MM.1S (cell line): ENCODE data around the gene RIPOR2.

ENCODE experiments used
- DNase-seq: peaks from one replicate; pipeline ENCODE4 v3.0.0-alpha.2; 2015
- H2AFZ ChIP-seq: fragments of 300-600 bp; sonication (generic); 2 replicates; pipeline ENCODE4 v1.6.0; 2016; ENCODE audit warnings: antibody characterized with exemption, low read length
- H3F3A ChIP-seq: fragments of 300-600 bp; sonication (generic); 2 replicates; pipeline ENCODE4 v1.6.1; 2016; ENCODE audit warnings: mild to moderate bottlenecking, antibody characterized with exemption, low read length, moderate library complexity, mixed read lengths; ENCODE audit not compliant: insufficient read depth
- H3K27ac ChIP-seq: fragments of 300-600 bp; sonication (generic); 2 replicates; pipeline ENCODE4 v1.5.1; 2016; ENCODE audit warnings: mild to moderate bottlenecking, low read length
- H3K27me3 ChIP-seq: fragments of 300-600 bp; sonication (generic); replicated peaks from 2 replicates; pipeline ENCODE4 v1.6.0; 2016; ENCODE audit warnings: low read length; ENCODE audit not compliant: insufficient read depth
- H3K36me3 ChIP-seq: fragments of 300-600 bp; sonication (generic); replicated peaks from 2 replicates; pipeline ENCODE4 v1.6.1; 2016; ENCODE audit warnings: mild to moderate bottlenecking, low read length, mixed read lengths; ENCODE audit not compliant: insufficient read depth
- H3K4me1 ChIP-seq: fragments of 300-600 bp; sonication (generic); 2 replicates; pipeline ENCODE4 v1.6.1; 2016; ENCODE audit warnings: low read length, mixed read lengths
- H3K4me2 ChIP-seq: fragments of 300-600 bp; sonication (generic); 2 replicates; pipeline ENCODE4 v1.6.0; 2016; ENCODE audit warnings: low read depth, low read length
- H3K4me3 ChIP-seq: fragments of 300-600 bp; sonication (generic); 2 replicates; pipeline ENCODE4 v1.5.1; 2016; ENCODE audit warnings: low read length, mixed read lengths
- H3K79me2 ChIP-seq: fragments of 300-600 bp; sonication (generic); 2 replicates; pipeline ENCODE4 v1.6.1; 2016; ENCODE audit warnings: mixed run types, low read length, mixed read lengths
- H3K9ac ChIP-seq: fragments of 300-600 bp; sonication (generic); 2 replicates; pipeline ENCODE4 v1.6.1; 2016; ENCODE audit warnings: low read length, mixed read lengths
- H3K9me2 ChIP-seq: fragments of 300-600 bp; sonication (generic); replicated peaks from 2 replicates; pipeline ENCODE4 v1.6.1; 2016; ENCODE audit warnings: mild to moderate bottlenecking, low read length, mixed read lengths; ENCODE audit not compliant: insufficient read depth
- H3K9me3 ChIP-seq: fragments of 300-600 bp; sonication (generic); replicated peaks from 2 replicates; pipeline ENCODE4 v1.6.1; 2016; ENCODE audit warnings: mild to moderate bottlenecking, low read length, mixed read lengths; ENCODE audit not compliant: insufficient read depth
- H4K20me1 ChIP-seq: fragments of 300-600 bp; sonication (generic); 2 replicates; pipeline ENCODE4 v1.6.1; 2016; ENCODE audit warnings: mild to moderate bottlenecking, low read length, moderate library complexity, mixed read lengths; ENCODE audit not compliant: insufficient read depth
- EZH2 ChIP-seq: fragments of 300-600 bp; sonication (generic); optimal IDR thresholded peaks from 2 replicates; pipeline ENCODE3; 2017; ENCODE audit warnings: low read depth, mild to moderate bottlenecking, antibody characterized with exemption, low read length, mixed read lengths
- EZH2phosphoT487 ChIP-seq: fragments of 300-600 bp; sonication (generic); IDR thresholded peaks from 2 replicates; pipeline ENCODE4 v1.6.1; 2018; ENCODE audit warnings: antibody characterized with exemption, low read length
- TF ChIP-seq, protein P1 (sequence below): fragments of 300-600 bp; sonication (generic); IDR thresholded peaks from 2 replicates; pipeline ENCODE4 v1.5.1; 2016; ENCODE audit warnings: antibody characterized with exemption, low read length, mixed read lengths

RIPOR2 gene

DNA sequence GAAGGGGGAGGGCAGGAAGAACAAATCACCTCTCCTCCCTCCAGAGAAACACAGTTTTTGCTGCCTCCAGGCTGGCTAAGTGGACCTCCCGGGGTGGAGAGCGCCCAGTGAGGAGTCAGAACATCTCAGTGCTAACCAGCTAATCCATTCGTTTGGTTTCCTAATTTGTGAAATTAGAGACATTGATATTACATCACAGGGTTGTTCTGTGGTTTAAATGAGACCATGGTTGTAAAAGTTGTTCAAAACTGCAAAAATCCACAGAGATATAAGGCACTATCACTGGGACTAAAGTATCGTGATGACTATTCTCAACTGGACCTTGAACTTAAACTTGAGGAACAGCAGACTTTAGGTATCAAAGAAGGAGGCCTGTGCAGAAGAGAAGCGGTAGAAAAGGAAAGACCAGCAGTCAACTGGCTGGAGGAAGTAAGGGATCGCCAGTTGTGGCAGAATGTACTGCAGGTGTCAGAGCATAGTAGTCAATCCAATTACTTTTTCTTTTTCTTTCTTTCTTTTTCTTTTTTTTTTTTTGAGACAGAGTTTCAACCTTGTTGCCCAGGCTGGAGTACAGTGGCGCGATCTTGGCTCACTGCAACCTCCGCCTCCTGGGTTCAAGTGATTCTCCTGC lies 33.9 kb downstream of the RIPOR2 start:
- no peak for TF ChIP-seq EZH2
- Histone ChIP-seq H3F3A (no peaks in the 10 kb centered on the region), H4K20me1 (no peaks in the 10 kb centered on the region), H3K4me1 (no peaks in the 10 kb centered on the region), H3K36me3 (no peaks in the 10 kb centered on the region), H3K4me3 (no peak overlapping the region), H3K27me3 (no peaks in the 10 kb centered on the region), H3K9ac (no peak overlapping the region), H3K79me2 (no peaks in the 10 kb centered on the region), H2AFZ (no peak overlapping the region), H3K4me2 (no peak overlapping the region), H3K9me3 (no peaks in the 10 kb centered on the region), H3K27ac (no peak overlapping the region), H3K9me2 (no peaks in the 10 kb centered on the region)
- no peak for DNase-seq

DNA sequence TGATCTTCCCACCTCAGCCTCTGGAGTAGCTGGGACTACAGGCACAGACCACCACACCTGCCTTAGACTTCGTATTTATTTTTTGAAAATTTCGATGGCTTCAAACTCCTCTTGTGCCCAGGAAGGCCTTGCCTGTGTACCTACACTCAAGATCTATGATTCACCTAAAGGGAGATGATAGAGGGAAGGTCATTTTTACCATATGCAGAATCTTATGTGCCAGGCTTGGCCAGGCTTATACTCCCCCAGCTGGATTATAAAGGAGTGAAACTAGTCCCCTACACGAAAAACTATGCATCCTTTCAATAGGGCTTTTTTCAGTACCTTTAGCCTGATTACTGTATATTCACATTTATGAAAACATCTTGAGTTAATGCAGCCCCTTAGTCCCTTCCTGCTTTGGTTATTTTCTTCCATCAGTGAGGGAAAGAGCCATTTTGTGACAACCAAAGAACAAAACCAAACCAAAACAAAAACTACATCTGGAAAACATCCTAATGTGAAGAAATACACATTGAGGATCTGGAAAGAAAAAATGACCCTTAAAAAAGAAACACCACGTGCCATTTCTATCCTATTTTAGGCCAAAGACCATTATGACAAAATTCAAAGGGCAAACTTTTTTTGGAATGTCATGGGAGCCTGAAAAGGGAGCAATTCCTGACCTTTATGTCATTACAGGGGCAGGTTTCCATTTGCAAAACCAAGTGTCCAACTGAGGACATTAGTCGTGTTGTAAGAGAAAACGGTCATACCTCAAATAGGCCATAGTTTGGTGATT lies 34.7 kb downstream of the RIPOR2 start:
- Histone ChIP-seq H4K20me1 (no peaks in the 10 kb centered on the region), H3K9ac (no peak overlapping the region), H3K27ac (no peak overlapping the region), H3K4me3 (no peak overlapping the region), H3K36me3 (no peaks in the 10 kb centered on the region), H3F3A (no peaks in the 10 kb centered on the region), H2AFZ (no peak overlapping the region), H3K4me2 (no peak overlapping the region), H3K79me2 (no peaks in the 10 kb centered on the region), H3K27me3 (no peaks in the 10 kb centered on the region), H3K4me1 (no peaks in the 10 kb centered on the region), H3K9me3 (no peaks in the 10 kb centered on the region), H3K9me2 (no peaks in the 10 kb centered on the region)
- TF ChIP-seq EZH2phosphoT487: no peak
- TF ChIP-seq, protein P1, sequence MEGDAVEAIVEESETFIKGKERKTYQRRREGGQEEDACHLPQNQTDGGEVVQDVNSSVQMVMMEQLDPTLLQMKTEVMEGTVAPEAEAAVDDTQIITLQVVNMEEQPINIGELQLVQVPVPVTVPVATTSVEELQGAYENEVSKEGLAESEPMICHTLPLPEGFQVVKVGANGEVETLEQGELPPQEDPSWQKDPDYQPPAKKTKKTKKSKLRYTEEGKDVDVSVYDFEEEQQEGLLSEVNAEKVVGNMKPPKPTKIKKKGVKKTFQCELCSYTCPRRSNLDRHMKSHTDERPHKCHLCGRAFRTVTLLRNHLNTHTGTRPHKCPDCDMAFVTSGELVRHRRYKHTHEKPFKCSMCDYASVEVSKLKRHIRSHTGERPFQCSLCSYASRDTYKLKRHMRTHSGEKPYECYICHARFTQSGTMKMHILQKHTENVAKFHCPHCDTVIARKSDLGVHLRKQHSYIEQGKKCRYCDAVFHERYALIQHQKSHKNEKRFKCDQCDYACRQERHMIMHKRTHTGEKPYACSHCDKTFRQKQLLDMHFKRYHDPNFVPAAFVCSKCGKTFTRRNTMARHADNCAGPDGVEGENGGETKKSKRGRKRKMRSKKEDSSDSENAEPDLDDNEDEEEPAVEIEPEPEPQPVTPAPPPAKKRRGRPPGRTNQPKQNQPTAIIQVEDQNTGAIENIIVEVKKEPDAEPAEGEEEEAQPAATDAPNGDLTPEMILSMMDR: no peak
- no peak for TF ChIP-seq EZH2
- no peak for DNase-seq

DNA sequence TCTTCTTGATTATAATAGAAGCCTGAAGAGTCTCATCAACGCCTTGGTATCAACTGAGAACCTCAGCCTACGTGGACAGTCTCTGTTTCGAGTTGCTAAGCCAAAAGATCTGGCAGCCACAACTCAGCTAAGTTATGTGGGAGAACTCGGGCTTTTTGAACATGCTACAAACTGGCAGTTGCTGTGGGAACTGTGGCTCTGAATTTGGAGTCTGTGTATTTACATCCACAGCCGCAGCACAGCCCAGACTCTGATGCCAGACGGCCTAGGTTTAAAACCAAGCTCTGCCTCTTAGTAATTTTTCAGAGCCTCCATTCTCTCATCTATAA lies 35.8 kb downstream of the RIPOR2 start:
- H3K27ac ChIP-seq: no peak overlapping the region
- H3K9ac ChIP-seq: no peak overlapping the region

More for the DNA sequence above, 35.8 kb downstream of the RIPOR2 start:
- H3F3A ChIP-seq: no peaks in the 10 kb centered on the region
- no peak for DNase-seq
- TF ChIP-seq EZH2phosphoT487: no peak
- no peak for TF ChIP-seq EZH2
- TF ChIP-seq, protein P1: no peak
- H3K79me2 ChIP-seq: no peaks in the 10 kb centered on the region
- no peaks in the 10 kb centered on the region for H3K36me3 ChIP-seq
- no peak overlapping the region for H3K4me2 ChIP-seq
- no peaks in the 10 kb centered on the region for H3K4me1 ChIP-seq
- no peaks in the 10 kb centered on the region for H3K9me3 ChIP-seq
- no peaks in the 10 kb centered on the region for H3K27me3 ChIP-seq
- no peak overlapping the region for H2AFZ ChIP-seq
- no peaks in the 10 kb centered on the region for H4K20me1 ChIP-seq
- no peaks in the 10 kb centered on the region for H3K9me2 ChIP-seq
- no peak overlapping the region for H3K4me3 ChIP-seq
